IMR-90 (cell line): Measurements from ENCODE around the gene KCNQ5. TPM values are rescaled to one million over a fixed set of nuclear protein-coding genes. Genes with fewer than 3 reads are reported as not detected.

Experiments
- ATAC-seq: fragments of 200-7000 bp; cut with Tn5 transposase; 2 replicates; pipeline ENCODE4 v1.9.1; 2020; ENCODE audit warnings: low read depth, mild to moderate bottlenecking, moderate library complexity
- BruUV-seq: library from RNA; stranded (reverse); fragments of 400-500 nt; replicated peaks from 2 replicates; lab custom pipeline; 2021; lab: Mats Ljungman, UMichigan
- CTCF ChIA-PET: fragments of 300-600 bp; formaldehyde crosslinking; extraction: SDS; loops from one replicate; lab custom pipeline; 2021; ENCODE audit warnings: antibody characterized with exemption; lab: Yijun Ruan, JAX
- POLR2A ChIA-PET: fragments of 300-600 bp; sonication (Branson Sonifier 250); formaldehyde crosslinking; loops from one replicate; lab custom pipeline; 2022; ENCODE audit warnings: antibody characterized with exemption; ENCODE audit not compliant: unreplicated experiment; lab: Charles Lee
- DNase-seq: peaks from one replicate; pipeline ENCODE4 v3.0.0; 2013
- H2AFZ ChIP-seq: replicated peaks from 2 replicates; pipeline ENCODE3; 2013; ENCODE audit warnings: low read length, mild to moderate bottlenecking; ENCODE audit not compliant: poor library complexity
- H2AK5ac ChIP-seq: 2 replicates; pipeline ENCODE4 v1.6.1; 2013; ENCODE audit warnings: low read depth, low read length, inconsistent platforms
- H2AK9ac ChIP-seq: replicated peaks from 2 replicates; pipeline ENCODE3; 2013; ENCODE audit warnings: mild to moderate bottlenecking, low read depth, low read length, moderate library complexity; ENCODE audit not compliant: poor library complexity
- H2BK120ac ChIP-seq: 2 replicates; pipeline ENCODE4 v1.6.1; 2013; ENCODE audit warnings: low read depth, low read length, inconsistent platforms
- H2BK15ac ChIP-seq: 3 replicates; pipeline ENCODE4 v1.6.1; 2013; ENCODE audit warnings: low read depth, low read length, inconsistent platforms
- H2BK20ac ChIP-seq: 2 replicates; pipeline ENCODE4 v1.6.1; 2013; ENCODE audit warnings: low read depth, mild to moderate bottlenecking, inconsistent platforms, low read length, moderate library complexity
- H2BK5ac ChIP-seq: 2 replicates; pipeline ENCODE4 v1.6.1; 2013; ENCODE audit warnings: mild to moderate bottlenecking, low read depth, low read length, inconsistent platforms; ENCODE audit not compliant: poor library complexity, severe bottlenecking
- H3K14ac ChIP-seq: replicated peaks from 2 replicates; pipeline ENCODE4 v1.6.1; 2013; ENCODE audit warnings: low read depth, low read length, inconsistent platforms
- H3K18ac ChIP-seq: 2 replicates; pipeline ENCODE4 v1.6.1; 2013; ENCODE audit warnings: low read depth, low read length, control low read depth
- H3K23ac ChIP-seq: 2 replicates; pipeline ENCODE4 v1.6.1; 2013; ENCODE audit warnings: low read depth, low read length, inconsistent platforms
- H3K27ac ChIP-seq: 2 replicates; pipeline ENCODE4 v1.5.1; 2013; ENCODE audit warnings: mild to moderate bottlenecking, control low read depth, low read length; ENCODE audit not compliant: insufficient read depth
- H3K27me3 ChIP-seq: 2 replicates; pipeline ENCODE4 v1.6.1; 2013; ENCODE audit warnings: low read length; ENCODE audit not compliant: control insufficient read depth, insufficient read depth
- H3K36me3 ChIP-seq: 2 replicates; pipeline ENCODE4 v1.6.1; 2013; ENCODE audit warnings: low read length, mixed read lengths; ENCODE audit not compliant: control insufficient read depth, insufficient read depth
- H3K4ac ChIP-seq: 2 replicates; pipeline ENCODE4 v1.6.1; 2013; ENCODE audit warnings: low read depth, low read length, inconsistent platforms
- H3K4me1 ChIP-seq: 2 replicates; pipeline ENCODE4 v1.6.1; 2013; ENCODE audit warnings: low read length, mixed read lengths; ENCODE audit not compliant: control insufficient read depth, insufficient read depth
- H3K4me2 ChIP-seq: 2 replicates; pipeline ENCODE4 v1.6.1; 2013; ENCODE audit warnings: low read depth, mild to moderate bottlenecking, control low read depth, low read length, moderate library complexity
- H3K4me3 ChIP-seq: 2 replicates; pipeline ENCODE4 v1.5.1; 2013; ENCODE audit warnings: low read depth, mild to moderate bottlenecking, control low read depth, low read length, moderate library complexity; ENCODE audit not compliant: insufficient read depth
- H3K56ac ChIP-seq: 2 replicates; pipeline ENCODE4 v1.6.1; 2013; ENCODE audit warnings: low read length, inconsistent platforms; ENCODE audit not compliant: insufficient read depth; ENCODE audit errors: extremely low read depth
- H3K79me1 ChIP-seq, 2 experiments: 2 replicates each; pipeline ENCODE4 v1.6.1; 2013; ENCODE audit warnings: low read length in 2 of 2, inconsistent platforms in 1 of 2, low read depth in 1 of 2
- H3K9ac ChIP-seq: 2 replicates; pipeline ENCODE4 v1.6.1; 2013; ENCODE audit warnings: low read depth, low read length, control low read depth
- H3K9me1 ChIP-seq: 2 replicates; pipeline ENCODE4 v1.6.1; 2013; ENCODE audit warnings: low read length, inconsistent platforms; ENCODE audit not compliant: insufficient read depth
- H3K9me3 ChIP-seq: 2 replicates; pipeline ENCODE4 v1.6.1; 2013; ENCODE audit warnings: low read length; ENCODE audit not compliant: control insufficient read depth, insufficient read depth
- H4K20me1 ChIP-seq: 2 replicates; pipeline ENCODE4 v1.6.1; 2013; ENCODE audit warnings: low read length, inconsistent platforms; ENCODE audit not compliant: insufficient read depth
- H4K5ac ChIP-seq: 2 replicates; pipeline ENCODE4 v1.6.1; 2013; ENCODE audit warnings: mild to moderate bottlenecking, low read depth, low read length, control low read depth
- H4K8ac ChIP-seq, 2 experiments: 2 replicates each; pipeline ENCODE4 v1.6.1; 2013; ENCODE audit warnings: low read depth in 2 of 2, low read length in 2 of 2, control low read depth in 1 of 2, inconsistent platforms in 1 of 2
- H4K91ac ChIP-seq: 2 replicates; pipeline ENCODE4 v1.6.1; 2013; ENCODE audit warnings: low read depth, low read length, inconsistent platforms; ENCODE audit not compliant: insufficient read depth
- FOS ChIP-seq: fragments of 150-350 bp; IDR thresholded peaks from 2 replicates; pipeline ENCODE4 v1.6.1; 2016; ENCODE audit warnings: low read depth, low read length
- POLR2A ChIP-seq: IDR thresholded peaks from 2 replicates; pipeline ENCODE4 v1.6.1; 2012; ENCODE audit warnings: mild to moderate bottlenecking, low read depth, low read length
- RAD21 ChIP-seq: IDR thresholded peaks from 2 replicates; pipeline ENCODE4 v1.6.1; 2012; ENCODE audit warnings: low read length, improper control_type of control experiment
- RFX5 ChIP-seq: IDR thresholded peaks from 2 replicates; pipeline ENCODE4 v1.8.0; 2012; ENCODE audit warnings: low read depth, mild to moderate bottlenecking, low read length, moderate library complexity
- WGBS, 2 experiments: methylation state at CpG; one replicate each; pipeline versions ENCODE4 v1.1.5 to v1.1.7; 2013; ENCODE audit warnings: missing lambda C conversion rate in 2 of 2; ENCODE audit not compliant: insufficient read length in 1 of 2; ENCODE audit errors: extremely low coverage in 2 of 2; 5-methylcytosine and 5-hydroxymethylcytosine counted together
- dilution Hi-C: fragments of 300-500 bp; cut with HindIII; formaldehyde crosslinking; loops from one replicate; pipeline ENCODE4 v1.14.3; 2018; ENCODE audit warnings: low sequenced_read_pairs; ENCODE audit not compliant: unreplicated experiment
- in situ Hi-C: fragments of 300-500 bp; cut with MboI; formaldehyde crosslinking; loops from 3 replicates; pipeline ENCODE4 v1.14.3; 2019; ENCODE audit warnings: low sequenced_read_pairs, inconsistent platforms, mixed read lengths
- intact Hi-C: fragments of 100-400 bp; cut with micrococcal nuclease; formaldehyde crosslinking; loops from 2 replicates; pipeline ENCODE4 v1.10.0; 2022
- polyA plus RNA-seq, 3 experiments: library from polyadenylated mRNA; depleted of rRNA; stranded (reverse); fragments of >200 nt; gene quantifications; 2 replicates each; pipeline ENCODE4 v1.2.3, GENCODE V29; 2012; ENCODE audit warnings: low replicate concordance in 1 of 3
- total RNA-seq: library from RNA; depleted of rRNA; stranded (reverse); fragments of >200 nt; gene quantifications from 2 replicates; pipeline ENCODE4 v1.2.3, GENCODE V29; 2012

Gene KCNQ5
- total and polyA plus RNA-seq, 2 of the 4 experiments (the other 2 are of a cell fraction) = 0.75 to 1.3 TPM

DNA sequence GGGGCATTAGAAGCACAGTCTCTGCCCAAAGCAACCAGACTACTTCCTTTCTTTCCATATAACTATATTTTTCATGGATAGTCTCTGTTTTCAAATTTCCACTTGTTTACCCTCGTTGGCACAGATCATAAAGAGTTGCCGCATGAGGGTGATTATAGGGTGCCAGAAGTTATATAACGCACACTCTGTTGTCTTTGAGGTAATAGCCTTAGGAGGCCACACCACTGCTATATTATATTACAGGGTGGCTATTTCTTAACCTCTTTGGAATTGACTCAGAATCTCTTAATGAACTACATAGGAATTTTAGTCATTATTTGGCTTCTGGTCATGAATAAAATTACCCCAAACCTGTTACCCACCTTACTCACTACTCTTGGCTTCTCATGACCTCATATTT lies 43.7 kb downstream of the KCNQ5 start:
- no peak overlapping the region for H3K14ac ChIP-seq
- no peaks in the 10 kb centered on the region for H3K9me1 ChIP-seq
- no peak overlapping the region for H2AK9ac ChIP-seq
- H3K27me3 ChIP-seq = no peaks in the 10 kb centered on the region
- in situ Hi-C loops (no loop called here), intact Hi-C loops (no loop called here), dilution Hi-C loops (no loop called here)
- H2BK5ac ChIP-seq = no peak overlapping the region
- no peak overlapping the region for H3K23ac ChIP-seq
- no peak overlapping the region for H2AK5ac ChIP-seq
- TF ChIP-seq FOS (no peak), RFX5 (no peak), POLR2A (no peak), RAD21 (no peak)
- no peaks in the 10 kb centered on the region; a peak in 1 of 4 replicates for H3K79me1 ChIP-seq
- no peak overlapping the region for H2BK20ac ChIP-seq
- H2BK15ac ChIP-seq = no peak overlapping the region
- H3K4me2 ChIP-seq = no peak overlapping the region
- no peak overlapping the region for H3K56ac ChIP-seq
- H3K9ac ChIP-seq = no peak overlapping the region
- H4K5ac ChIP-seq = no peak overlapping the region
- no CpG with 5 or more reads among the region's 3 CpGs for WGBS, 2 experiments
- no peak overlapping the region for H3K4me3 ChIP-seq
- H3K9me3 ChIP-seq = no peaks in the 10 kb centered on the region
- H3K4me1 ChIP-seq = no peaks in the 10 kb centered on the region
- H4K91ac ChIP-seq = no peak overlapping the region
- ChIA-PET POLR2A (no interaction called here), CTCF (no interaction called here)
- ATAC-seq (no peak), DNase-seq (no peak)
- H2AFZ ChIP-seq = no peak overlapping the region
- H4K20me1 ChIP-seq = no peaks in the 10 kb centered on the region
- no TSS peak for BruUV-seq
- no peak overlapping the region for H3K18ac ChIP-seq
- no peak overlapping the region for H3K4ac ChIP-seq
- no peaks in the 10 kb centered on the region for H3K36me3 ChIP-seq
- H3K27ac ChIP-seq = no peak overlapping the region
- H2BK120ac ChIP-seq = no peak overlapping the region
- H4K8ac ChIP-seq = no peak overlapping the region
